ENCODE data around the gene DNAJA4.

DNA sequence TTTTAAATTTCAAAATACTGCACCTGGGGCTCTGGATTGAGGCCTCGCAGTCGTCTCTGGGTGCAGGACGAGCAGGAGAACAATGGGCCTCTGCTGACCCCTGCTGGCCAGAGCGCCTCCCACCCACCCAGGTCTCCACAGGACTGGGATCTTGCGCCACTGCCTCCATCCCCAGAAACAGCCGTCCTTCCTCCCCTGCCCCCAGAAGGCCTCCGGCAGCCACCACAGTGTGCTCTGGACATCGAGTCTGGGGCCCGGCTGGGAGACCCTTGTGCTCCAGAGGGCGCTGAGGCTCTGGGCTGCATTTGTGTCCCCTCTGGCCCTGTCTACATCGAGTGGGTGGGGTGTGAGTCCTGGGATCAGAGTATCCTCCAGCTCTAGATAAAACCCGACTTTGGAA lies 23.3 kb upstream of the DNAJA4 start:
- TF ChIP-seq CTCF (tag by site-specific recombination; IDR thresholded peaks at IDR 0.05) (peak; percentile 86), ZNF324 (tag by site-specific recombination; IDR thresholded peaks at IDR 0.05) (no peak), SP2 (tag by site-specific recombination; IDR thresholded peaks at IDR 0.05) (no peak), ZNF791 (tag by site-specific recombination; IDR thresholded peaks at IDR 0.05) (no peak), ZNF23 (tag by site-specific recombination; IDR thresholded peaks at IDR 0.05; ENCODE audit: borderline replicate concordance) (no peak), REST (tag by site-specific recombination; IDR thresholded peaks at IDR 0.05) (no peak), PATZ1 (tag by site-specific recombination; IDR thresholded peaks at IDR 0.05) (no peak), ZBTB49 (tag by site-specific recombination; IDR thresholded peaks at IDR 0.05; ENCODE audit: low read depth) (no peak)
- TF ChIP-seq, protein P1, sequence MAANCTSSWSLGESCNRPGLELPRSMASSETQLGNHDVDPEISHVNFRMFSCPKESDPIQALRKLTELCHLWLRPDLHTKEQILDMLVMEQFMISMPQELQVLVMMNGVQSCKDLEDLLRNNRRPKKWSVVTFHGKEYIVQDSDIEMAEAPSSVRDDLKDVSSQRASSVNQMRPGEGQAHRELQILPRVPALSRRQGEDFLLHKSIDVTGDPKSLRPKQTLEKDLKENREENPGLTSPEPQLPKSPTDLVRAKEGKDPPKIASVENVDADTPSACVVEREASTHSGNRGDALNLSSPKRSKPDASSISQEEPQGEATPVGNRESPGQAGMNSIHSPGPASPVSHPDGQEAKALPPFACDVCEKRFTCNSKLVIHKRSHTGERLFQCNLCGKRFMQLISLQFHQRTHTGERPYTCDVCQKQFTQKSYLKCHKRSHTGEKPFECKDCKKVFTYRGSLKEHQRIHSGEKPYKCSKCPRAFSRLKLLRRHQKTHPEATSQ (tag by site-specific recombination; IDR thresholded peaks at IDR 0.05): no peak

All from HEK293 (cell line).